Measurements from ENCODE around the gene SCCPDH.
"Not testable (repeated sequence)": the region's sequence is repeated elsewhere in the genome, so short reads cannot be mapped to it uniquely, and the experiment has no call there.

DNA sequence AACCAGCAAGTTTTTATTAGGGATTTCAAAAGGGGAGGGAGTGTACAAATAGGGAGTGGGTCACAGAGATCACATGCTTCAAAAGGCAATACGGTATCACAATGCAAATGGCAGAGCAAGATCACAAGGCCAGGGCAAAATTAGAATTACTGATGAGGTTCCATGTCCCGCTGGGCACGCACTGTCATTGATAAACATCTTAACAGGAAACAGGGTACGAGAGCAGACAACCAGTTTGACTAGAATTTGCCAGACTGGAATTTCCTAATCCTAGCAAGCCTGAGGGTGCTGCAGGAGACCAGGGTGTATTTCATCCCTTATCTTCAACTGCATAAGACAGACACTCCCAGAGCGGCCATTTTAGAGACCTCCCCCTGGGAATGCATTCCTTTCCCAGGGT, 4.8 kb downstream of the SCCPDH start:
- TF ChIP-seq, protein P1, sequence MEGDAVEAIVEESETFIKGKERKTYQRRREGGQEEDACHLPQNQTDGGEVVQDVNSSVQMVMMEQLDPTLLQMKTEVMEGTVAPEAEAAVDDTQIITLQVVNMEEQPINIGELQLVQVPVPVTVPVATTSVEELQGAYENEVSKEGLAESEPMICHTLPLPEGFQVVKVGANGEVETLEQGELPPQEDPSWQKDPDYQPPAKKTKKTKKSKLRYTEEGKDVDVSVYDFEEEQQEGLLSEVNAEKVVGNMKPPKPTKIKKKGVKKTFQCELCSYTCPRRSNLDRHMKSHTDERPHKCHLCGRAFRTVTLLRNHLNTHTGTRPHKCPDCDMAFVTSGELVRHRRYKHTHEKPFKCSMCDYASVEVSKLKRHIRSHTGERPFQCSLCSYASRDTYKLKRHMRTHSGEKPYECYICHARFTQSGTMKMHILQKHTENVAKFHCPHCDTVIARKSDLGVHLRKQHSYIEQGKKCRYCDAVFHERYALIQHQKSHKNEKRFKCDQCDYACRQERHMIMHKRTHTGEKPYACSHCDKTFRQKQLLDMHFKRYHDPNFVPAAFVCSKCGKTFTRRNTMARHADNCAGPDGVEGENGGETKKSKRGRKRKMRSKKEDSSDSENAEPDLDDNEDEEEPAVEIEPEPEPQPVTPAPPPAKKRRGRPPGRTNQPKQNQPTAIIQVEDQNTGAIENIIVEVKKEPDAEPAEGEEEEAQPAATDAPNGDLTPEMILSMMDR (IDR thresholded peaks at IDR 0.05) = not testable (repeated sequence)
- TF ChIP-seq POLR2A (IDR thresholded peaks at IDR 0.05) = not testable (repeated sequence)
